KOPT-K1 (cell line): Measurements from ENCODE around the gene CGB2.
"Not testable (repeated sequence)": the region's sequence is repeated elsewhere in the genome, so short reads cannot be mapped to it uniquely, and the experiment has no call there.

Experiments
- H3K27ac ChIP-seq: fragments of 200-600 bp; sonication (generic); 2 replicates; pipeline ENCODE4 v1.5.1; 2016; ENCODE audit warnings: antibody characterized with exemption, mild to moderate bottlenecking, low read depth, low read length; ENCODE audit not compliant: poor library complexity, severe bottlenecking
- H3K36me3 ChIP-seq: fragments of 200-600 bp; sonication (generic); 2 replicates; pipeline ENCODE4 v1.5.1; 2017; ENCODE audit warnings: antibody characterized with exemption, mild to moderate bottlenecking, low read length, moderate library complexity; ENCODE audit not compliant: insufficient read depth
- H3K9me3 ChIP-seq: fragments of 200-600 bp; sonication (generic); 2 replicates; pipeline ENCODE4 v1.5.1; 2017; ENCODE audit warnings: antibody characterized with exemption, low read length, mild to moderate bottlenecking; ENCODE audit not compliant: insufficient read depth, poor library complexity, severe bottlenecking

CGB2 gene

DNA sequence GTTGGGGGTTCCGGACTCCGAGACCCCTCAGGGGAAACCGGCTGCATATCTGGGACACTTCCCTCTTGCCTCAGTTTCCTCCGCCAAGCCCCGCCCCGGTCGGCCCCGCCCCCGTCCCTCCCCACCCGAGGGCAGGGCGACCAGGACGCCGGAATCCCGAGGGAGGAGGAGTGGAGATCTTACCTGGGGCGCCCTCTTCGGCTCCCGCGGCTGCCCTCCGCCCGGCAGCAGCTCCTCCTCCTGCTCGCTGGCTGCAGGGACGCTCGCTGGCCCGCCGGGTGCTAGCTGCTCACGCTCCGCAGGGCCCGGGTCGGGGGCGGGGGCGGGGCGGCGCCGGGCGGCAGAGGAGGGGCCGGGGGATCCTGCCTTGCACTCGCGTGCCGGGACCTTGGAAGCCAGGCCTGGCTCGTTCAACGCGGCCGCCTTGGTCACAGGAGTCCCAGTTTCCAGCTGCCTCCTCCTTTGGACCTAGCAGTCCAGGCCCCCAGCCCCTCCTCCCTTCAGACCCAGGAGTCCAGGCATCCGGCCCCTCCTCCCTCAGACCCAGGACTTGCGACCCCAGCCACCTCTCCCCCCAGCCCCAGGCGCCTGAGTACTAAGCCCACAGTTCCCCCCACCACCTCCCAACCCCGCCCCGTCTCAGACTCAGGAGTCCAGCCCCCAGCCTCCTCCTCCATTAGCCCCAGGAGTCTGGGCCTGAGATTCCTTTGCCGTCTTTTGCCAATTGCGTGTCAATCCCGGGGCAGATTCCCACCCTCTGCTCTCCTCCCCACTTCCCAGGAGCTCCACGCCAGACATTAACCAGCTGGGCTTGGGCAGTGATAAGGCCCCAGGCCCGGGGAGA, 33.3 kb downstream of the CGB2 start, which contains the start of gene NTF4:
TSS of gene NTF4 (minus strand) at position 51 of the 844 bp plus-strand sequence. CDS start 2,821 bp downstream, outside the sequence.
- H3K27ac ChIP-seq = no peak within 1 kb of the TSS

DNA sequence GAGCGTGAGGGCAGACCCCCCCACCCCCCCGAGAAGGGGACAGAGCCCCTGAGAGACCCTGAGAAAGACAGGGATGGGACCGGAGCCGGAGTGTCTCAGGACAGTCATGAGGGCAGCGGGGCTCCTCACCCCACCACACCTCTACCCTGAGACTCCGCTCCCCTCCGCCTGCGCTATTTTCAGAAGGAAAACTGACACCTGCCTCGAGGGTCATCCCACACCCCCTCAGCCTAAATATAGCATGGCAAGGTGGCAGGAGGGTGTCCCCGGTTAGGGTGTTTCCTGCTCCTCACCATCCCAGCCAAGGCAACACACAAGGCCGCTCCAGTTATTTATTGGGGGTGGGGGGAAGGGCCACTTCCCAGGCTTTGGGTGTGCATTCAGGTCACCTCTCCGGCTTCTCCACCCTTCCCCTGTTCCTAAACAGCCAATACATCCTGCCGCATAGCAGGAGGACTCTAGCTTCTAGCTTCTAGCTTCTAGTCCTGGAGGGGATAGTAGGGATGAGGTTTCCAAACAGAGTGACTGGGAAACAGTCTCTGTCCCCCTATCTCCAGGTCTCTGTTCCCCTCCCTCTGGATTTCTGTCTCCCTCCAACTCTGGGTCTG, 34.3 kb downstream of the CGB2 start:
- Histone ChIP-seq H3K36me3 (no peaks in the 10 kb centered on the region), H3K9me3 (no peaks in the 10 kb centered on the region), H3K27ac (no peak overlapping the region)

More for the DNA sequence above, 33.3 kb downstream of the CGB2 start, which contains the start of gene NTF4:
- H3K9me3 ChIP-seq = no peaks in the 10 kb centered on the region
- H3K36me3 ChIP-seq = no peaks in the 10 kb centered on the region

DNA sequence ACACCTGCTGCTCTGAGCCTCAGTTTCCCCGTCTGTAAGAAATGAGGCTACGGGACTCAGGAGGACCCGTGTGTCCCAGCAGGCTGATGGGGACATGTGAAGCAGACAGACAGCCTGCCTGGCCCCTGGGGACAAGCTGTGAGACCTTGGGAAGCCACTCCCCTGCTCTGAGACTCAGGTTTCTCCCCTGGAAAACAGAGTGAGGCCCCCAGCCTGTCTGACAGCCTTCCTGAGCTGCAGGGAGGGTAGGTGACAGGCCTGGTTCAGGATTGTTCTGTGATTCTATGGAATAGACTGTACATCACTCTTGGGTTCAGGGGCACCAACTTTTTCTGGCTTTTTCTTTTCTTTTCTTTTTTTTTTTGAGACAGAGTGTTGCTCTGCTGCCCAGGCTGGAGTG, 35.9 kb downstream of the CGB2 start:
- Histone ChIP-seq H3K9me3 (no peaks in the 10 kb centered on the region), H3K27ac (no peak overlapping the region), H3K36me3 (no peaks in the 10 kb centered on the region)

DNA sequence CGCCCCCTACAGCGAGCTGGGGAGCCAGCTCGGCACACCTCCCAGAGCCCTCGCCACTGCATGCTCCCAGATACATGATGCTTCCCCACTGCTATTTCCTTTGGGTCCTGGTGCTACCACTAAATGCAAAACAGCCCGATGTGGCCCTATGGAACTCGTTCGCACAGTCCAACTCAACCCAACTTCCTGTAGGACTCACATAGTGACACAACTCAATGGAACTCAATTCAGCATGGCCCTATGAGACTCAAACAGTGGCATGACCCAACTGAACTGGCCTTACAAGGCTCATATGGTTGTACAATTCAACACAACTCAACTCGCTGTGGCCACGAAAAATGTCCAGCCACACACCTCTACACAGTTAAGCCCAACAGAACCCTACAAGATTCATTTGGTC, 37.3 kb downstream of the CGB2 start:
- Histone ChIP-seq H3K27ac (no peak overlapping the region), H3K9me3 (no peaks in the 10 kb centered on the region), H3K36me3 (no peaks in the 10 kb centered on the region)

DNA sequence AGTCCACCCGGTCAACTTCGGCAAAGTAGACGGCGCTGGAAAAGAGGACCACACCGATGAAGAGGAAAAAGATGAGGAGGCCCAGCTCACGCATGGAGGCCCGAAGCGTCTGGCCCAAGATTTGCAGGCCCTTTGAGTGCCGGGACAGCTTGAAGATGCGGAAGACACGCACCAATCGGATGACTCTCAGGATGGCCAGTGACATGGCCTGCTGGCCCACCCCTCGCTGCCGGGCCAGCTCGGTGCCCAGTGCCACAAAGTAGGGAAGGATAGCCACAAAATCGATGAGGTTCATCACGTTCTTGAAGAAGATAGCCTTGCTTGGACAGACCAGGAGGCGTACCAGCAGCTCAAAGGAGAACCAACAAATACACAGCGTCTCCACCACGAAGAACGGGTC, 38.7 kb downstream of the CGB2 start:
- Histone ChIP-seq H3K36me3 (no peaks in the 10 kb centered on the region), H3K27ac (no peak overlapping the region), H3K9me3 (no peaks in the 10 kb centered on the region)

DNA sequence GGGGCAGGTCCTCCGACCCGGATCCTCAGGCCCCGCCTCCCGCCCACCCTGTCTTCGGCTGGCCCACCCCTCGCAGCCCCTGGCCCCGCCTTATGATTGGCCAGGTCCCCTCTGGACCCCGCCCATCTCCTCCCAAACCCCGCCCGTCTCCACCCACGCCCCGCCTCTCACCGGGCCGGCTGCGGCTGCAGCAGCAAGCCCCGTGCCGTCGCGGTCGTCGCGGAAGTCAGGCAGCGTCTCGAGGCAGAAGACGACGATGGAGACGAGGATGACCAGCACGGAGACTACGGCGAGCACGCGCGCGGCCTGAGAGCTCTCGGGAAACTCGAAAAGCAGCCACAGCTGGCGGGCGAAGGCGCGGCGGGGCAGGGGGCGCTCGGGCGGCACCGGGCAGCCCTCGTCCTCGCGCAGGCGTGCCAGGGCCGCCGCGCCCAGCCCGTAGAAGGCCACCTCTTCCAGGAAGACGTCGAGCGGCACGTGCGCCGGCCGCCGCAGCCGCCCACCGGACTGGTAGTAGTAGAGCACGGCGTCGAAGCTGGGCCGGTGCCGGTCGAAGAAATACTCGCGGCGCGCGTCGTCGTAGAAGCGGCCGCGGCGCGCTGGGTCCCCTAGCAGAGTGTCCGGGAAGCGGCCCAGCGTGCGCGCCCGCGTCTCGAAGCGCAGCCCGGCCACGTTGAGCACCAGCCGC, 40.3 kb downstream of the CGB2 start:
- Histone ChIP-seq H3K36me3 (no peaks in the 10 kb centered on the region), H3K9me3 (no peaks in the 10 kb centered on the region), H3K27ac (no peak overlapping the region)

DNA sequence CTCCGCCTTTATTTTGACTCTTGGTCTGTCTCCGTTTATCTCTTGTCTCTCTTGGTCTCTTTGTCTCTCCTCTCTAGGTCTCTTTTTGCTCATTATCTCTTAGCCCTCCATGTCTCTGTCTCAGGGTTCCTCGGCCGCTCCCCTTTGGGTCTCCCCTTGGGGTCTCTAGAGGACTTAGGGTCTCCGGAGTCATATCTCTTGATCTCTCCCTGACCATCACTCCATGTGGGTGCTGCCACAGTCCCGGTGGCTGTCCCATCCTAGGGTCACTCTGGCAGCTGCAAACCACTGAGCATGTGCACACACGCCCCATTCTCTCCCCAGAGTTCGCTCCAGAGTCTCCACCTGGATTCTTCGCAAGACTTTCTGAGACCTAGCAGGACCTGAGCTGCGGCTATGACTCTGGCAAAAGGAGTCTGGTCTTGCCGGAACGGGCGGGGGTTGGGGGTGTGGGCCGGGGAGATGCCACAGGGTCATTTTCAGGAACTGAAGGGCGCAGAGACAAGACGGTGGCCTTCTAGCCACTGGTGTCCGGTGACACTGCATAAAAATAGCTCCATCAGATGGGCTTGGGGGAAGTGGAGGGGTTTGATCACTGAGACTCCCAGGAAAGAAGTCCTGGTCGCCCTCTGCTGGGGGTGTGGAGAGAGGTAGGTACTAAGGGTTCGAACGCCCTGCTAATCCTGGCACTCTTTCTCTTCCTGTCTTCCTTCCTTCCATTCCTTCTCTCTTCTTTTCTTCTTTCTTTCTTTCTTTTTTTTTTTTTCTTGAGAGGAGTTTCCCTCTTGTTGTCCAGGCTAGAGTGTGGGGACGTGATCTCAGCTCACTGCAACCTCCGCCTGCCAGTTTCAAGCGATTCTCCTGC, 42.1 kb downstream of the CGB2 start:
- no peaks in the 10 kb centered on the region for H3K9me3 ChIP-seq
- no peaks in the 10 kb centered on the region for H3K36me3 ChIP-seq
- no peak overlapping the region for H3K27ac ChIP-seq

DNA sequence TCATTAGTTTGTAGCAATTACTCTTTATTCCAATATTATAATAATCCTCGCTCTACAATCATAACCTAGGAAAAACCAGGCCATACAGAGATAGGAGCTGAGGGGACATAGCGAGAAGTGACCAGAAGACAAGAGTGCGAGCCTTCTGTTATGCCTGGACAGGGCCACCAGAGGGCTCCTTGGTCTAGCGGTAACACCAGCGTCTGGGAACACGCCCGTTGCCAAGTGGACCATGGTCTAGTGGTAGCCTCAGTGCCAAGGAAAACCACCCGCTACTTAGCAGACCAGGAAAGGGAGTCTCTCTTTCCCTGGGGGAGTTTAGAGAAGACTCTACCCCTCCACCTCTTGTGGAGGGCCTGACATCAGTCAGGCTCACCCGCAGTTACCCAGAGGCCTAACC, 43.2 kb downstream of the CGB2 start:
- not testable (repeated sequence) for H3K9me3 ChIP-seq, H3K27ac ChIP-seq, H3K36me3 ChIP-seq

DNA sequence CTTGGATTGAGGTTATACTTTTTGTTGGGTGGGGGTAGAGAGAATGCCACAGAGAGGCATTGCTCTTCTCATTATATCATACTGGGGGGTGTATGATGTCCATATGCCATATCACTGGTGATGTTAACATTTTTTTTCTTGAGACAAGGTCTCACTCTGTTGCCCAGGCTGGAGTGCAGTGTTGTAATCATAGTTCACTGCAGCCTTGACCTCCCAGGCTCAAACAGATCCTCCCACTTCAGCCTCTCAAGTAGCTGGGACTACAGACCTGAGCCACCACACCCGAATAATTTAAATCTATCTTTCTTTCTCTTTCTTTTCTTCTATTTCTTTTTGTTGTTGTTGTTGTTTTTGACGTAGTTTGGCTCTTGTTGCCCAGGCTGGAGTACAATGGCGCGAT, 48.7 kb downstream of the CGB2 start:
- Histone ChIP-seq H3K36me3 (no peaks in the 10 kb centered on the region), H3K27ac (no peak overlapping the region), H3K9me3 (no peaks in the 10 kb centered on the region)

DNA sequence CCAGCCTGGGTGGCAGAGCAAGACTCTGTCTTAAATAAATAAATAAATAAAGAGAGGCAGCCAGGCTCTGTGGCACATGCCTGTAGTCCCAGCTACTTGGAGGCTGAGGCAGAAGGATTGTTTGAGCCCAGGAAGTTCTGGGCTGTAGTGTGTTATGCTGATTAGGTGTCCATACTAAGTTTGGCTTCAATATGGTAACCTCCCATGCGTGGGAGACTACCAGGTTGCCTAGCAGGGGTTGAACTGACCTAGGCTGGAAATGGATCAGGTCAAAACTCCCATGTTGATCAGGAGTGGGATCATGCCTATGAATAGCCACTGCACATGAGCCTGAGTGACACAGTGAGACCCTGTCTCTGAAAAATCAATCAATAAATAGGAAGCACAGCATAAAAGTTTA, 49.6 kb downstream of the CGB2 start:
- Histone ChIP-seq H3K9me3 (no peaks in the 10 kb centered on the region), H3K36me3 (peaks cover 2% of the 10 kb centered on the region; the same call in 1 of the 2 replicates), H3K27ac (no peak overlapping the region)
